ENCODE data around the gene LGALS9.
"Not testable (repeated sequence)": the region's sequence is repeated elsewhere in the genome, so short reads cannot be mapped to it uniquely, and the experiment has no call there.

Gene LGALS9

GRCh38 chr17:27655525-27656111 is 24.6 kb downstream of the LGALS9 start:
- DNase-seq: not testable (repeated sequence)

- not testable (repeated sequence) for DNase-seq
Observed at GRCh38 chr17:27656620-27657019, 25.6 kb downstream of the LGALS9 start.

GRCh38 chr17:27657620-27658019 is 26.6 kb downstream of the LGALS9 start:
- DNase-seq: no peak

- DNase-seq: no peak
Observed at GRCh38 chr17:27659683-27660082, 28.7 kb downstream of the LGALS9 start.

GRCh38 chr17:27660436-27660835 is 29.4 kb downstream of the LGALS9 start:
- no peak for DNase-seq

GRCh38 chr17:27663936-27664605 is 33.1 kb downstream of the LGALS9 start:
- no peak for DNase-seq

GRCh38 chr17:27664606-27664965 is 33.6 kb downstream of the LGALS9 start:
- no peak for DNase-seq

GRCh38 chr17:27665549-27665948 is 34.6 kb downstream of the LGALS9 start:
- no peak for DNase-seq

- not testable (repeated sequence) for DNase-seq
Observed at GRCh38 chr17:27666270-27666669, 35.3 kb downstream of the LGALS9 start.

GRCh38 chr17:27666831-27667560 is 36.0 kb downstream of the LGALS9 start:
- DNase-seq: no peak

GRCh38 chr17:27667656-27668487 is 36.9 kb downstream of the LGALS9 start:
- no peak for DNase-seq

GRCh38 chr17:27668488-27668823 is 37.5 kb downstream of the LGALS9 start:
- no peak for DNase-seq

- DNase-seq: no peak
Observed at GRCh38 chr17:27669136-27669535, 38.1 kb downstream of the LGALS9 start.

- DNase-seq: no peak
Observed at GRCh38 chr17:27669850-27670249, 38.9 kb downstream of the LGALS9 start.

- no peak for DNase-seq
Observed at GRCh38 chr17:27670791-27671590, 40.0 kb downstream of the LGALS9 start.

- no peak for DNase-seq
Observed at GRCh38 chr17:27671591-27671910, 40.6 kb downstream of the LGALS9 start.

- not testable (repeated sequence) for DNase-seq
Observed at GRCh38 chr17:27671977-27672480, 41.0 kb downstream of the LGALS9 start.

- no peak for DNase-seq
Observed at GRCh38 chr17:27674335-27674734, 43.3 kb downstream of the LGALS9 start.

- DNase-seq: no peak
Observed at GRCh38 chr17:27677191-27677590, 46.2 kb downstream of the LGALS9 start.

- not testable (repeated sequence) for DNase-seq
Observed at GRCh38 chr17:27686322-27686721, 55.3 kb downstream of the LGALS9 start.

GRCh38 chr17:27690882-27691281 is 59.9 kb downstream of the LGALS9 start:
- no peak for DNase-seq

- not testable (repeated sequence) for DNase-seq
Observed at GRCh38 chr17:27695254-27695814, 64.3 kb downstream of the LGALS9 start.

Measured in NCI-H226 (cell line).